CD4-positive, alpha-beta T cell treated with Interferon alpha-2 for 1 hour (primary cell): ENCODE measurements around the gene OR52A1.
"Not testable (repeated sequence)": the region's sequence is repeated elsewhere in the genome, so short reads cannot be mapped to it uniquely, and the experiment has no call there.

Experiments used
- DNase-seq, 2 donors: peaks; one replicate each; pipeline ENCODE4 v3.0.0-alpha.2; 2020 to 2022

The OR52A1 gene

GRCh38 chr11:5154657-5155056 lies at the start of gene OR52A1:
OR52A1 (minus strand) TSS chr11:5154757; CDS start chr11:5152369, 2,388 bp downstream.
- no peak for DNase-seq

GRCh38 chr11:5203366-5203765 lies 48.8 kb upstream of the OR52A1 start:
- no peak for DNase-seq

GRCh38 chr11:5200582-5200981 lies 46.0 kb upstream of the OR52A1 start, which contains the start of gene OR51V1:
OR51V1 (minus strand) TSS chr11:5200682; CDS start chr11:5200682, 0 bp downstream.
- no peak for DNase-seq

DNA sequence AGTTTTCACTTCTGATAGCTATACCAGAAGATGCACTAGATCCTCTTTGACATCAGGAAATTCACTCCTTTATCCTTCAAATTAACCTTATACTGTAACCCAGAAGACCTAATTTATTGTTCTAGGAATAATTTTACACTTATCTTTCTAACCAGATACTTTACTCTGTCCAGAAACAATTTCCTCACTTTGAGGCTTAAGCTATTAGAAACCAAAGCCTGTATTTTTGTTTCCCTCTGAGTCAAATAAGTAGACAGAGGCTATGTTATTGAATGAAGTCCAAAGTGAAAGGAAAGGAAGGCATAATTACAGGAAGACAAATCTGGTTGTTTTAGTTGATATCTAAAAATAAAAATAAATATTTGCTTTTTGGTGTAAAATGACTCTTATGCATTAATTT lies 43.7 kb upstream of the OR52A1 start:
- DNase-seq: no peak

DNA sequence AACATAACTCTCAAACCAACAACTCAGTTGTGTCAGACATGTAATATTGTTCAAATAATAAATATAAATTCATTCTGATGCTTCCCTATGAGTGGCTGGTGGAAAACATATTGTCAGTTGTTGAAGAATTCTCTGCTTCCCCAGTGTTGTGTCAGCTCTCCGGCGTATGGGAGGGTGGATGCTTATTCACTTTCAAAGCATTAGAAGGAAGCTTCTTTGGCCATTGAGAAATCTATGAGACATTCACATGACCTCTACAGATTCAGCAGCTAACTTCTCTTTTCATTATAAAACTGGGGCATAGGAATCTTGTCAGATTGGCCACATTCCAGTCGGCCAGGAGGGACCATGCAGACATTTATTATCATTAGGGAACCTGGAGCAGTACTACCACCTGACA lies 43.0 kb upstream of the OR52A1 start:
- DNase-seq: no peak

DNA sequence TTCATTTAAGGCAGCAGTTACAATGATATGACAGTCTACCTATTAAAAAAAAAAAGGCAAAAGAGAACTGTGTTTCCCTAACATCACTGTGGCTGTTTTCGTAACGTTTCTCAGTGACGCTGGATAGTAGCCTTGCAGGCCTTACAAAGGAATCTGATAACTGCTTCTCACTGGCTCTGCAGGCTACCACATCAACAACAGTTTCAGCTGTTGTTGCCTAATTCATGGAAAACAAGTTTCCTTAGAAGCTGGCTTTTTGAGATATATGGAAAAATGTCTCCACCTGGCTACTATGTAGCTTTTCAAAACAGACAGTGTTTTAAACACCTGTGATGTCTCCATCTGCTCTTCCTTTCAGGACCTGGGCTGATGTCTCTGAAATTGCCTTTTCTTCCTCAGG lies 42.2 kb upstream of the OR52A1 start:
- DNase-seq: no peak

- no peak for DNase-seq
Measured at GRCh38 chr11:5196067-5196466, 41.5 kb upstream of the OR52A1 start.

DNA sequence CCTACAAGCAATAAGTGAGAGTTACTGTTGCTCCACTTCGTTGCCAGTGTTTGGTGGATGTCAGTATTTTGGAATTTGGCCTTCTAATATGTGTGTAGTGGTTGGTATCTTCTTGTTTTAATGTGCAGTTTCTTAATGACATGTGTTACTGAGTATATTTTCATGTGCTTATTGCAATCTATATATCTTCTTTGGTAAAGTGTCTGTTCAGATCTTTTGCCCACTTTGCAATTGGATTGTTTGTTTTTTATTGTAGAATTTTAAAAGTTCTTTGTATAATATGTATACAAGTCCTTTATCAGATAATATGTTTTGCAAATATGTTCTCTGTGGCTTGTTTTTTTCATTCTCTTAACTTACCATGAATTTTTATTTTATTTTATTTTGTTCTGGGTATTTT lies 38.2 kb upstream of the OR52A1 start:
- DNase-seq: no peak

GRCh38 chr11:5188201-5188600 lies 33.6 kb upstream of the OR52A1 start:
- no peak for DNase-seq

- no peak for DNase-seq
Measured at GRCh38 chr11:5178046-5178837, 23.7 kb upstream of the OR52A1 start.

DNA sequence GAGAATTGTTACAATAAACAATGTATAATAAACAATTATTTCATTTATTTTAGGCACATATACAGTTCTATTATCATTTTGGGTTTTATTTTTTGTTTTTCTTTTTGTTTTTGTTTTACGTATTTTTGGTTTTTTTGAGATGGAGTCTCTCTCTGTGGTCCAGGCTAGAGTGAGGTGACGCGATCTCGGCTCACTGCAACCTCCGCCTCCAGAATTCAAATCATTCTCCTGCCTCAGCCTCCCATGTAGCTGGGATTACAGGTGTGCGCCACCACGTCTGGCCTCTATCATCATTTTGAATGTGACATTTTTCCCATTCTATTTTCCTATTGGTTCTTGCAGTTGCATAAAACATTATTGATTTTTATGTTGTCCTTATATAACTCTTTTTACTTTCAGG lies 20.4 kb upstream of the OR52A1 start:
- DNase-seq: no peak

- no peak for DNase-seq
Measured at GRCh38 chr11:5171856-5172255, 17.3 kb upstream of the OR52A1 start.

GRCh38 chr11:5165898-5166297 lies 11.3 kb upstream of the OR52A1 start:
- not testable (repeated sequence) for DNase-seq

- not testable (repeated sequence) for DNase-seq
Measured at GRCh38 chr11:5164807-5165206, 10.2 kb upstream of the OR52A1 start.

DNA sequence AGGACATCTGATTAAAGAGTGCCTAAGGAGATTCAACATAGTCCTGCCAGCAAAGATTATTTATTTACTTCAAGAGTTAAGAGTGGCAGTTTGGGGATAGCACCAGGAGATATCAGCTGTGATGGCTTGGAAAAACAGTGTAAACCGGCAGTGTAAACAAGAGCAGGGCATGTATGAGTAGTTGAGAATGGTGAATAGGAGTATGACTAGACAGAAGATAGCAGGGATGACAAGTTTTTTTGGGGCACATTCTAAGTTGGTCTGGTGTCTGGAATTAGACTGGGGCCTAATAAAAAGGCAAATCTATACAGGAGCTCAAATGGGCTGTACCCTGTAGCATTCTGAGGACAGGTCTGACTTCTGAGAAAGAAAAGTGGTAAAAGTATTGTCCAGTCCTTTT lies 6.5 kb upstream of the OR52A1 start:
- DNase-seq: not testable (repeated sequence)

GRCh38 chr11:5160217-5160616 lies 5.7 kb upstream of the OR52A1 start:
- DNase-seq: not testable (repeated sequence)

- DNase-seq: no peak
Measured at GRCh38 chr11:5159806-5160205, 5.2 kb upstream of the OR52A1 start.

- no peak for DNase-seq
Measured at GRCh38 chr11:5153574-5154431, 754 bp downstream of the OR52A1 start.

GRCh38 chr11:5151713-5152153 lies 2.8 kb downstream of the OR52A1 start:
- no peak for DNase-seq

- DNase-seq: not testable (repeated sequence)
Measured at GRCh38 chr11:5144206-5144605, 10.4 kb downstream of the OR52A1 start.

- DNase-seq: no peak
Measured at GRCh38 chr11:5137996-5138395, 16.6 kb downstream of the OR52A1 start, which contains the start of gene OR52A5. OR52A5 (minus strand) TSS chr11:5138356; CDS start chr11:5132642, 5,714 bp downstream.

GRCh38 chr11:5137014-5137413 lies 17.5 kb downstream of the OR52A1 start:
- no peak for DNase-seq

- DNase-seq: no peak
Measured at GRCh38 chr11:5136261-5136660, 18.3 kb downstream of the OR52A1 start.
